GM04504 (cell line): ENCODE data around the gene AHDC1.
"Not testable (repeated sequence)": the region's sequence is repeated elsewhere in the genome, so short reads cannot be mapped to it uniquely, and the experiment has no call there.

ENCODE experiments used
- DNase-seq: peaks from one replicate; pipeline ENCODE4 v3.0.0-alpha.2; 2012; ENCODE audit warnings: low read depth

The AHDC1 gene

DNA sequence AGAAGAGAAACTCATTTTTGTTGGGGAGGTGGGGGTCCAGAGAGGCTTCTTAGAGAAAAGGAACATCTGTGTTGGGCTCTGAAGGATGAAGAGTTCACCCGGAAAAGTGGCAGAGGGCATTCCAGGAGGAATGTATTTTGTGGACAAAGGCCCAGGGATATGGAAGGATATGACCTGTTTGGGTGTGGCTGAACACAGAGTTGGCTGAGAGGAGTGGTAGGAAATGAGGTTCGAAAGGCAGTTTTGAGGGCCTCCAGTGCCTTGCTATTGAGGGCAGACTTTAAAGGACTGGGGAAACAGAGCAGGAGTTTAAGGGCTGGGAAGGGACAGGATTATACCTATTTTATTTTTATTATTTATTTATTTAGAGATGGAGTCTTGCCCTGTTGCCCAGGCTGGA lies 86.6 kb downstream of the AHDC1 start:
- DNase-seq: no peak

DNA sequence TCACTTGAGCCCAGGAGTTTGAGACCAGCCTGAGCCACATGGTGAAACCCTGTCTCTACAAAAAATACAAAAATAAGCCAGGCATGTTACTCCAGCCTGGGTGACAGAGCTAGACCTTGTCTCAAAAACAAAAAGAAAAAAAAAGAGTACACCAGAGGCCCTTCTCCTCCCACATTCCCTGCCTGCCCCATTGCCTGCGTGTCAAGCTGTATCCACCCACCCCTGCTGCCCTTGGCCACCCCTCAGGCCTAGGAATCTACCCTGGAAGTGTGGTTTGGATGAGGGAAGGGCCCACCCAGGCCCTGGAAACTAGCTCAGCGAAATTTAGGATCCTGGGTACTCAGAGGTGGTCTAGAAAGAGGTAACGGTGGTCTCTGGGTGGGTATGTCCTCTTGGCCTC lies 88.3 kb downstream of the AHDC1 start:
- DNase-seq: no peak

DNA sequence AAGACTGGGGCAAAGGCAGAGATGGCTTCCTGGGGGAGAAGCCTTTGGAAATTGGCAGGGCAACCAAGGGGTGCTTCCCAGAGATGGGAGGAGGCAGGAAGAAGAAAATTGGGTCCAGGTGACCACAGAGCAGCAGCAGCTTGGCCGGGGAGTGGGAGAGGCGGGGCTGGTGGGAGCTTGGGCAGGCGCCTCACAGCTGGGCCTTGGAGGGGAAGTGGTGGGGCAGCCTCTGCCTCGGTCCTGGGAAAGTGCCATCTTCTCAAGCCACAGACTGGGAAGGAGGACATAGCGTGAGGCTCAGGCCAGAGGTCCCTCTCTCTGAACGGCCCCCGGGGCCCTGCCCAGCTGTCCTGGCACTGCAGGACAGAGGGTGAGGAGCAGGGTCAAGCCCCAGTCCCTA lies 90.0 kb downstream of the AHDC1 start:
- DNase-seq: no peak

DNA sequence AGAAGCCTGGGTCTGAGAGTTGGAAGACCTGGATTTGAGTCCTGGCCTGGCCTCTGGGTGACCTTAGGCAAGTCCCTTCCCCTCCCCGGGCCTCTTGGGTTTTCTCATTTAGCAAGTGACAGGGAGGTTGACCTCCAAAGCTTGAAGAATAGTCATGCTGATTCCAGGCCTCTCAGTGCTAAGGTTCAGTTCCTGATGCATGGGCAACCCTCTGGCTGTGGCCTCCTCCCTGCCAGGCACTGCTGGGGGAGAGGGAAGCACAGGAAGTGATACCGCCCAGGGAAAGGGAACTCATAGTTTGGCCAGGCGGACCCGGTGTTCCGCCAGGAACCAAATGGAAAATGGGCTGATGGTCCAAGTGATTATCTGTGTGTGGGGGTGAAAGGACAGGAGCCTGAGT lies 90.4 kb downstream of the AHDC1 start:
- no peak for DNase-seq

DNA sequence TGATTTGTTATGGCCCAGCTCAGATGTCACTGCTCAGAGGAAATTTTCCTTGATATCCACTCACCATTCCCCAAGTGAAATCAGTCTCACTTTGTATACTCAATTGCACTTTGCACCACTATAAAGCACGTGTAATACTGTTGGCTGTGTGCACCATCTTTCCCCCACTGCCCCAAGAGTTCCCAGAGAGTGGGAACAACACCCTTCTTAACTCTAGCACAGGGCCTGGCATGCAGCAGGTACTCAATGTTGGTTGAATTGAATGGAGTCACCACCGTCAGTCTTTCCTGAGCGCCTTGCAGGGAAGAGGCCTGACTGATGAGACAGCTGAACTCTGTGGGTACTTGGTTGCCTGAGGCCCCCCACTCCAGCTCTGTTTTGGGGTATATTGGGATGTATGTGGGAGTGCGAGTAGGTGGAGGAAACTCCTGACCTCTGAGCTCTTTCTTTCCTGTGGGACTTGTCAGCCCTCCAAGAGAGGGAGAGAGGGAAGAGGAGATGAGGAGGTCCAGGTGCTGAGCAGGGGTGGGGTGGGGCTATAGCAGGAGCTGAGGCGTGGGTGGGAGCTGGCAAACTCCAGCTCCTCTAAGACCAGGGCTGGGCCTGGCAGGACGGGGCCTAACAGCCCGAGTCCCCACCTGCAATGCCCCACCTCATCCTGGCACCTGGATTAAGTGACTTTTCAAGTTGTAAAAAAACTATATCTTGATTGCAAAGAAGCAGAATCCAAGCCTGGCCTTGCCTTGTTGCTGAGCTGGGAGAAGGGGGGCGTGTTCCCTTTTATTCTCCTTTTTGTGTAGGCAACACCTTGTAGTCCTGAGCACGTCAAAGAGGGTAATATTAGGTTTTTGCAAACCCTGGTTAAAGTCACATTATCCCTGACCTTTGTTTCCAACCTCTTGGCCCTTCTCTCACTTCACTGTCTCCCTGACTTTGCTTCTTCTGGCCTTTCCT lies 94.5 kb downstream of the AHDC1 start:
- no peak for DNase-seq

DNA sequence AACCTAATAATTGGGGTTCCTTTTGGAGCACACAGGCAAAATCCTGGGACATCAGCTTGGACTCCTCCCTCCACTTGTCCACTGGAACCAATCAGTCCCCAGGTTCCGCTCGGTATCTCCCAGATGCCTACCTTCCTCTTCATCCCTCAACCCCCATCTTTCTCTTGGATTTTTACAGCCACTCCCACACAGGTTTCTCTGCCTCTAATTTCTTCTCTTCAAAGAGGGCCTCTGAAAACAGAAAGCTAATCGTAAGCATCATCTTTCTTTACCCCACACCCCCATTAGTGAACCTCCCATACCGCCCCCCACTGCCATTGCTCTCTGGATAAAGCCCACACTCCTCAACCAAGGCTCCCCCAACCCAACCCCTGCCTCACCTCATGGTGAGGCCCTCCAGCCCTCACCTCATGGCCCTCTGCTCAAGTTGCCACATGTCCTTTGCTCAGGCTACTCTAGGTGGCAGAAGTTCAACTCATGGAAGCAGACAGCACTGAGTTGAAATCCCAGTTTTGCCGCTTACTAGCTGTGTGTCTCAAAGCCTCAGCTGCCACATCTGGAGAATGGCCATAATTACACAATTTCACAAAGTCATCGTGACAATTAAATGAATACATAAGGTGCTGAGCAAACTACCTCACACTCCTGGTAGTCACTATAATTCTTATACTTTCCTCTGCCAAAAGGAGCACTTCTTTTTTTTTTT lies 95.8 kb downstream of the AHDC1 start:
- no peak for DNase-seq

DNA sequence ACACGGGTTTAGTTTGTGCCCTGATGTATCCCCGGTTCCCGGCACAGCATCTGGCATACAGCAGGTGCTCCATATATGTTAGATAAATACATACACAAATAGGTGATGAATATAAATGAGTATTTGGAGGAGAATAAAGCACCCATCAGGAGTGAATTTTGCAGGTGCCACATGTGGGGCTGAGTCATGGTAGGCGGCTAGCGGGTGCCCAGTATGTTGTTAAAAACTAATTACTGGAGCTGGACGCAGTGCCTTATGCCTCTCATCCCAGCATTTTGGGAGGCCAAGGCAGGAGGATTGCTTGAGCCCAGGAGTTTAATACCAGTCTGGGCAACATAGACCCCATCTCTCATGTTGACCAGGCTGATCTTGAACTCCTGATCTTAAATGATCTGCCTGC lies 97.2 kb downstream of the AHDC1 start:
- no peak for DNase-seq

DNA sequence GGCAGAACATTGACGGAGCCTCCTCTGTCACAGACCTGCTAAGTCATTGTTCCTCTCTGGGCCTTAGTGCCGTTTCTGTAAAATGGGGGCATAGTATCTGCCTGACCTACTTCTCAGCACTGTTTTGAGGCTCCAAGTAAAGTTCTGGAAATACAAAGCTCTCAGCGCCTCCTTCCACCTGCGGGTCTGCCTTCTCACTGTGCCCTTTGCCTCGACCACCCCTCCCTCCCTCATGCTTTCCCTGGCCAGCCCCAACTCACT lies 98.6 kb downstream of the AHDC1 start:
- DNase-seq: no peak

DNA sequence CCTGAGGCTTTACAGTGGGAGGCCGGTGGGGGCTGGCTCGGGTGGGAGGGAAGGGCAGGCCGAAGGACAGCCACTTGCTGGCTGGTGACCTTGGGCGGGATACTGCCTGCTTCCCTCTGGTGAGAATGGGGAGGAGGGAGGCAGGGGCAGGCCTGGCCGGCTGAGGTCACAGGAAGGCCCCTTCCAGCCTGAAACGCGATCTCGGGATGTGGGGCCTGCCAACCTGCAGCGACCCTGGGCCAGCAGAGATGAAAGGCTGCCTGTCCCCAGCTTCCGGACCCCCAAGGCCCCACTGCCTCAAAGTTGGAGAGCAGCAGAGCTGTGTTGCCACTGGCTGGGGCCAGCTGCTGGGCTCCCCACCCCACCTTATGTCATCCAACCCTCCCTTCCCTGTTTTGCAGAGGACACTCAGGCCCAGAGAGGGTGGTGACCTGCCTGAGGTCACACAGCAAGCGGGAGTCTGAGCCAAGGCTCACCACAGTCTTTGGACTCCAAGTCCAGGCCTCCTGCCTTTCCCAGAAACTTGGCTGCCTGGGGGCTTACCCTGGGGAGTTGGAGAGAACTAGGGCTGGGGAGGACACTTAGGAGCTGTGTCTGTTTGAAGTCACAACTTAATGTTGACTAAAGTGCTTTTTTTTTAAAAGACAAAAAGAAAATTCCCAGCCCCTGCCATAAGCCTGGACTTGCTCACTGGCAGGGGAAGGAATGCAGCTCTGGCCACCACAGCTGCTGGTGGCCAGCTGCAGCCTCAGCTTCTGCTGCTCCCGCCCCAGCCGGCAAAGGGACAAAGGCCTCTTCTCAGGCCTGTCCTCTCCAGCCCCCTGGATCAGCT lies 99.1 kb downstream of the AHDC1 start:
- no peak for DNase-seq

DNA sequence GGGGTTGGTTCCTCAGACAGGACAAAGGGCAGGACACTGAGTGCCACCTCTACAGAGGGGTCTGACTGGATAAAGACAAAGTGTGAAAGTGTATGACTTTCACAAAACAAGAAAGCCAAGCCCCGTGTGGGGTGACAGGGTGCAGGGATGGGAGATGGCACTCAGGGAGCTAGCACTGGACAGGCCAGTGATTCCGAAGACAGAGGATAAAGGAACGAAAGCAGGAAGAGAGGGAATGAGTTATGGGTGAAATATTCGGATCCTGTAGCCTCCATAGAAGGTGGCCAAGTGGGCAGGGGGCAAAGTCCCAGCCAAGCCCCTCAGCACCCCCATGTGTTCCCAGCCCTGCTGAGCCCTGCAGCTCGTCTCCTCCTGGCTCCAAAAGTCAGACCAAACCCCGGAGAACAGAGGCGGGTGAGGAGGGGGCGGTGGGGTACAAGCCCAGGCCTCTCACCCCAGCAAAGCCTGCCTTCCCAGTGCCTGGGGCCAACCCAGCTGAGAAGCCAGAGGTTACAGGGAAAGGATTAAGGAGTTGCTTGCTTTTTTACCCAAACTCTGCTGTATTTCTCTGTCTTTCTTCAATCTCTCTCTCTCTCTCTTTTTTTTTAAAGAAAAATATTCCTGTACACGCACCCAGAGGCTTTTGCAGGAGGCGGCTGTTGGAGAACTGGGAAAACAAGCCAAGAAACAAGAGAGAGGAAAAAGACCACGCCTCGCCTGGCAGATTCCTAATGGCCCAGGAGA lies 99.9 kb downstream of the AHDC1 start:
- no peak for DNase-seq

DNA sequence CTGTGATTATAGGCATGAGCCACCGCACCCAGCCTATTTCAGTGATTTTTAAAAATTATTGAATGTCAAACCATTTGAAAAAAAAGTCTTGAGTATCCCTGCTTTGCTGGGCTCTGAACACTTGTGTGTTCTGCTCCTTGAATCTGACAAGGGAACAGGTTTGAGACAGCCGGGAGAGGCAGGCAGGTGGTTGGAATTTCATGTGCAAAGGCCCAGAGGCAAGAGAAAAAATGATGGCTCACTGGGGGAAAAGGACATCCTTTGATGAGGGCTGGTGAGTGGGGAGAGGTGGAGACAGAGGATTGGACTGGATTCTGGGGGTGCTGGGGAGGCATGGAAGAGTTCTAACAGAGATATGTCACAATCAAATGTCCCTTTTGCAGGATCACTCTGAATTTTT lies 100.9 kb downstream of the AHDC1 start:
- DNase-seq: no peak

DNA sequence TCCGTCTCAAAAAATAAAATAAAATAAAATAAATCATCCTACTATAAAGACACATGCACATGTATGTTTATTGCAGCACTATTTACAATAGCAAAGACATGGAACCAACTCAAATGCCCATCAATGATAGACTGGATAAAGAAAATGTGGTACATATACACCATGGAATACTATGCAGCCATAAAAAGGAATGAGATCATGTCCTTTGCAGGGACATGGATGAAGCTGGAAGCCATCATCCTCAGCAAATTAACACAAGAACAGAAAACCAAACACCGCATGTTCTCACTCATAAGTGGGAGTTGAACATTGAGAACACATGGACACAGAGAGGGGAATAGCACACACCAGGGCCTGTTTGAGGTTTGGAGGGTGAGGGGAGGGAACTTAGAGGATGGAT lies 102.8 kb downstream of the AHDC1 start:
- not testable (repeated sequence) for DNase-seq

DNA sequence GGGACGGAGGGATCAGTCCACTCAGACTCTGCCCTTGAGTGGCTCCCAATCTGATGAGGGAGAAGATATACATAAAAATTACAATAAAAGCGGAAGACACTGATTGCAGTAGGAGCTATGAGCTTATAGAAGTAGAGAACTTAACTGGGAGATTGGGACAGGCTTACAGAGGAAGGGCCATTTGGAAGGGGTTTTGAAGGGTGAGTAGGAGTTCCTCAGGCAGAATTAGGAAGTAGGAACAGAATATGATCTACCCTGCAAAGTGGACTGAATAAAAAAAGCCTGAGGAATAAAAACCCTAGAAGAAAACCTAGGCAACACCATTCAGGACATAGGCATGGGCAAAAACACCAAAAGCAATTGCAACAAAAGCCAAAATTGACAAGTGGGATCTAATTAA lies 104.8 kb downstream of the AHDC1 start:
- no peak for DNase-seq

DNA sequence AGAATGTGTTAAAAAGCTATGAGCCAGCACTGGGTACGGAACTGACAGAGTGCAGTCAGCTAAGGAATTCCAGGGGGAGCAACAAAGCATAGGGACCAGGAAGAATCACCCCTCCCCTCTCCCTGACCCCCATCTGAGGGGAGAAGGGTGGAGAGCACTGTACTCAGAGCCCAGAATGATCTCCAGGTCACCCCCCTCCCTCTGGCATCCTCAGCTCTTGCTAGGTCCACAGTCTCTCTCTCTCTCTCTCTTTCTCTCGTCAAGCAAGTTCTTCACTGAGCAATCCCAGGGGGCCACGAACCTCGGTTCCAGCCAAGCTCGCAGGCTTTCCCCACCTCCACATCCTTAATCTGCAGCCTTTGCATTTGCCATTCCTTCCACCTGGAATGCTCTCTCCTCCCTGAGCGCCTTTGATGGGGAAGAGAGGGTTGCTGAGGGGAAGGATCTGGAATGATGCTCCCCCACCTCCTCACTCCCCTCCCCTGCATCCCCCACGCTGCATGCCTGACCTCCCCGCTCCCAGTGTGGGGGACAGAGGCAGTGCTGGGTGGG lies 107.3 kb downstream of the AHDC1 start:
- no peak for DNase-seq

DNA sequence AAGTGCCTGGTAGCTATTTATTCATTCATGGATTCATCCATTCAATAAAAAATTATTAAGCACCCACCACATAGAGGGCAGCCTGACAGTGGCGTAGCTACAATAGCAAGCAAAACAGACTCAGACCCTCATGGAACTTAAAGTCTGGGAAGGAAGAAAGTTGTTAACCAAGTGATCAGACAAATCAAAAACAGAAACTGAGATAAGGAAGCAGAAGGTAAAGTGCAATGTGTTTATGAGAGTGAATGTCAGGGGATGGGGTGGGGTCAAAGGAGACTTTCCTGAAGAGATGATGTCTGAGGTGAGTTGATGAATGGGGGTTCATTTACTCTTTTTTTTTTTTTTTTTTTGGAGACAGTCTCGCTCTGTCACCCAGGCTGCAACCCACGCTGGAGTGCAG lies 111.1 kb downstream of the AHDC1 start:
- DNase-seq: no peak

DNA sequence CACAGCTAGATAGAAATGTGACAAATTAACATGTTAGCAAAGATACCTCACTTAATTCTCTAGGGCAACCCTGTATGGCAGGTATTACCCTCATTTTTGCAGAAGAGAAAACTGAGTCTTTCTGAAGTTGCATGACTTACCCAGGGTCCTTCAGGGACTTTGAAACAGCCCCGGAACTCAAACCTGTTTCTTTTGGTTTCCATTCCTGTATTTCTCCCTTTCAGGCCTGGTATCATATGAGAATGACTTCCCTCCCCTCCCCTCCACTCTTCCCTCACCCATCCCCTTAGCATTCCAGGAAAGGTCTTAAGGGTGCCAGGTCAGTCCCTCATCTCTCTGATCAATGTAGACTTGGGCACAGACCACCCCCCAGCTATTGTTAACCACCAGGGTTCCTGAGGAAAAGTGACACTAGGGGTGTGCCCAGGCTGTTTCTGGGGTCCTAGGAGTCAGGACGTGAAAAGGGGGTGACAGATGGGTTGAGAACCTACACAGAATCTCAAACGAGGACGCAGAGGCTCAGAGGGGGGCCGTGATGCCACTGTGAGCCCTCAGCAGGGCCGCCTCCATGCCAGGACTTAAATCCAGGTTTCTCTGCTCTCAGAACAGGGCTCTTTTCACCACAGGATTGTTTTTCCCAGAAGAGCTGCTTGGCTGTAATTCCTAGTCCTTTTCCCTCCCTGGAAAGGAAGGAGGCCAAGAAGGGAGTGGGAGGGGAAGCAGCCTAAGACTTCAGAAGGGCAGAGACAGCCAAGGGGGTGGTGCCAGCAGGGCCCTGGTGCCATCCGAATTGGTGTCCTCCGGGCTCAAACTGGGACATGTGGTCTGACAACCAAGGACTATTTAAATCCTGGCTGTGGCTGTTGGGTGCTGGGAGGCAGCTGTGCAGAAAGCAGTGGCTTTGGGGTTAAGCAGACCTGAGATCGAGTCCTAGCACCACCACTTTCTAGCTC lies 111.9 kb downstream of the AHDC1 start:
- no peak for DNase-seq

DNA sequence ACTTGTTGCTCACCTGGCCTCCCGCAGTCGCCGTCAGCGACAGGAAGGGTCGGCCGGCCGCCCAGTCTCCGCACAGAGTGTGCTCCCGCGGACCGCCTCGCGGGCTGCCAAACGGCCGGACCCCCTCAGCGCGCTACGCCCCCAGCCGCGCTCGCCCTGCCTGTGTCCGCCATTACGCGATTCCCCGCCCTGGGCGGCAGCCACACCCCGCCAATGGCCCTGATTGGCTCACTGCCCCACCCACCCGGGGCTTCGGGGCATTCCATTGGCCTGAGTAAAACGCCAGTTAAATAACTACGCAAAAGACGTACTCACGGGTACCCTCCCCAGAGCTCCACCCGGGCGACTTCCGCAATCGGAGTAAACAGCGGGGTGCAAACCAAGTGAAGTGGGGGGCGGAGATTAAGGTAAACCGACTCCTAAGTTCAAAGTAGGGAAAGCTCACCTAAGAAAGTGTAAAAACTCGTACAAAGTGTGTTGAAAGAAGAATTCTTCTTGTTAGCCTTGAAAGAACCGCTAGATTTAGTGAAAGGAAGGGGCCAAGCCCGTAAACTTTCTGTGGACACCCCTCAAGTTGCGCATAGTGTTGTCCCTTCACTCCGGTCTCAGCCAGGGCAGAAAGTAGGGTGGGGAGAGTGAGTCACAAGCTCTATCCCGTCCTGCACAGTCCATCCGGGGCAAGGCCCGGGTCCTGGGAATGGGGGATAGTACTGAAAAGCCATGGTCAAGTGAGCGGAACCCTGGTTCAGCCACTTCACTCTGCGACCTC lies 113.8 kb downstream of the AHDC1 start, which contains the start of gene WASF2:
Gene WASF2 (minus strand): TSS at position 195 of the 769 bp plus-strand sequence. CDS start 61,277 bp downstream, outside the sequence.
- DNase-seq: peak; percentile 94

DNA sequence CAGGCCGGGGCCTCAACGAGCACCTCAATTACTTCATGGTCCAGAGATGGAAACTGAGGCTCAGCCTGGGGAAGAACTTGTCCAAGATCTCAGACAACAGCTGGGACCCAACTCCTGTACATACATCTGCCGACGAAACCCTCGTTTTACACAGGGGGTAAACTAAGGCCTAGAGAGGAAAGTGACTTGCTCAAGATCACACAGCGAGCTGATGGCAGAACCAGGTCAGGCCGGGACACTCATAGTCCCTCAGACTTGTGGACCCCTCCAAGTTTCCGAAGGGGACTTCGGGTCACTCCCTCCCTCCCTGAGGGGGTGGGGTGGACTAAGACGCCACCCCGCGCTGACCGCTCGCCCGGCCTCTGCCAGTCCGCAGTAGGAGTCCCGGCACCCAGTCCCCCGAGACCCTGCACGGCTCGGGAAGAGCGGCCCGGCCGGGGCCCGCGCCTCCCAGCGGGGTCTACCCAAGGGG lies 114.4 kb downstream of the AHDC1 start:
- DNase-seq: no peak
